ENCODE data around the gene ECT2.
"Not testable (repeated sequence)": the region's sequence is repeated elsewhere in the genome, so short reads cannot be mapped to it uniquely, and the experiment has no call there.

The ECT2 gene

DNA sequence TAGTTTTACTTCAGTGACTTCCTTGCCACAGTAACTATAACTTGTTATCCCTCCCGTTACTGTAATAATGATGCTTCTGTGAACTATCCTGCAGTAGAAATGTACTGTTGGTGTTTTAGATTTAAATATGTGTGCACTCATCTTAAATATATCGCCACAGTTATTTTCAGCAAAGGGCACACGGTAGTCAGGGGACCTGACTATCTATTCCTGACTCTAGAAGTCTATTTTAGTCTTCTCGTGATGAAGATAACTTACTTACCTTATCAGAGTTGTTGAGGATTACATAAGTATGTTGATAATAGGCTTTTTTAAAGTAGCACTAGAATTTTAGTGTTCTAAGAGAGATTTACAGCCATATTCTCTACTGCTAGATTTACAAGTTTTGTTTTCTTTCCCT is 65.3 kb downstream of the ECT2 start:
- no peak for DNase-seq

- no peak for DNase-seq
Measured at GRCh38 chr3:172816281-172816680, 65.8 kb downstream of the ECT2 start.

DNA sequence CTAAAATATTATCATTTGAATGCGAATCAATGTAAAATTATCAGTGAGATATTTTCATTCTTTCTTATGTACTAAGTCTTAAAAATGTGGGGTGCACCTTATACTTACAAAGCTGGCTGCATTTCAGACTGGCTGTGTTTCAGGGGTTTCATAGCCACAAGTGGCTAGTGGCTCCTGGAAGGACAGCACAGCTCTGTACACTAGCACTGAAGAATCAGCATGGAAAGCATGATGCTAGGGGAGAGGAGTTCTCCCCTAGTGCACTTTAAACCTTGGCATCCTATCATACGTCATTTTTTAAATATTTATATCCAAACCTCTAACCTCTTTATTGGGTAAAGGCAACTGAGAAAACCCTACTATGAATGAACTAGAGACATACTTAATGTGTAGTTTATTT is 66.4 kb downstream of the ECT2 start:
- no peak for DNase-seq

- DNase-seq = no peak
Measured at GRCh38 chr3:172820492-172820891, 70.0 kb downstream of the ECT2 start.

DNA sequence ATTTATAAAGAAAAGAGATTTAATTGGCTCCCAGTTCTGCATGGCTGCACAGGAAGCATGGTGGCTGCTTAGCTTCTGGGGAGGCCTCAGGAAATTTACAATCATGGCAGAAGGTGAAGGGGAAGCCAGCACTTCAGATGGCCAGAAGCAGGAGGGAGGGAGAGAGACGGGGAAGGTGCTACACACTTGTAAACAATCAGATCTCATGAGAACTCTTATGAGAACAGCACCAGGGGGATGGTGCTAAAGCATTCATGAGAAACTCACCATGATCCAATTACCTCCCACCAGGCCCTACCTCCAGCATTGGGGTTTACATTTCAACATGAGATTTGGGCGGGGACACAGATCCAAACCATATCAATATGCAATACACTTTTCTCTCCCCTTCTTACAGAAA is 73.7 kb downstream of the ECT2 start:
- DNase-seq = no peak

DNA sequence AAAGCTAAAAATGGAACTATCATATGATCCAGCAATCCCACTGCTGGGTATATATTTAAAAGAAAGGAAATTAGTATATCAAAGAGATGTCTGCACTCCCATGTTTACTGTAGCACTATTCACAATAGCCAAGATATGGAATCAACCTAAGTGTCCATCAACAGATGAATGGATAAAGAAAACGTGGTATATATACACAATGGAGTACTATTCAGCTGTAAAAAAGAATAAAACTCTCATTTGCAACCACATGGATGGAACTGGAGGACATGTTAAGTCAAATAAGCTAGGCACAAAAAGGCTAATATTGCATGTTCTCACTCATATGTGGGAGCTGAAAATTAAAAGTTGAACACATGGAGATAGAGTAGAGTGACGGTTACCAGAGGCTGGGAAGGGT is 76.7 kb downstream of the ECT2 start:
- not testable (repeated sequence) for DNase-seq

GRCh38 chr3:172832983-172833382 is 82.5 kb downstream of the ECT2 start:
- DNase-seq = no peak

- no peak for DNase-seq
Measured at GRCh38 chr3:172836390-172836997, 86.0 kb downstream of the ECT2 start.

DNA sequence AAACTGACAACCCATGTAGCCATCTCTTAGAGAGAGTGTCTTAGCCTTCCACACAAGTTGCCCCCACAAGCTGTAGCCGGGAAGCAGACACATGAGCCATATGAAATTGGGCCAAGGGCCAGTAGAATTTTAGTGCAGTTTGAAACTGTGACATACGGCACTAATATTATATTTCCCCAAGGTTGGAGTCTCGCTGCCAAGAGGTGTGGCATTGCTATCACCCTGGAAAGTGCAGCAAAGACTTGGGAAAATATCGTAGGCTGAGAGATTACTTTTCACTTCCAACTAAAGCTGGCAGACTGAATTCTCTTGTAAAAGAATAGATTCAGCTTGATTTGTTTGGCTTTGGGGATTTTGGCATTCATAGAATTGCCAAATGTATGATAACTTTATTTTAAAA is 89.2 kb downstream of the ECT2 start:
- no peak for DNase-seq

DNA sequence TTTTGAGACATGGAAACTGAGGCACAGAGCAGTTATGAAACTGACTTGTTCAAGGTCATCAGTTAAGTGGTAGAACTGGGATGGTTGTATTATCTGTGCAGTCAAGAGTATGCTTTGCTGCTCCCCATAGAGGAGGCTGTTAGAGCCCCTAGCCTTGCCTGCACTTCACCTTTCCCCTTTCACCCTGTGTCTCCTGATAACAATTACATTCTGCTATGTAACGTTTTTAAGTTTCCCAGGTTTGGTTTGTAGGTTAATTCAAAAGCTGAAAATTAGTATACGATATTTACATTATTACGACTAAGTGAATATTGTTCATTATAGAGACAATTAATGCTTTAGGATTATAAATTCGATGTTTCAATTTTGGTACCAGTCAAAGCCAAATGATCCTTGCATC is 89.9 kb downstream of the ECT2 start:
- DNase-seq = no peak

DNA sequence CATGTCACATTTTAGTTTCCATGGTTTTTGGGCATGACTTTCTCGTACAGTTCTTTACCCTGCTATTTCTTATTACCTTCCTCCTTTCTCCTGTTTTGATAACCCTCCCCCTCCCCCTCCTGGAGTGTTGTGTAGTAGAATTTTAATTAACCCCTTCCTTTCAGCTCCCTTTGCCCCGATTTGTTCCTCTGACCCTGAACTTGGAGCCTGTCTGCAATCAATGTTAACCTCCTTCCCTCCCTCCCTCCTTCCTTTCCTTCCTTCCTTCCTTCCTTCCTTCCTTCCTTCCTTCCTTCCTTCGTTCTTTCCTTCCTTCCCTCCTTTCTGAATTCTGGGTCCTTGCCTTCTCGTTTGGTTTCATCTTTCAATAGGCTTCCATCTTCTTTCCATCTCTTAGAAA is 90.4 kb downstream of the ECT2 start:
- no peak for DNase-seq

GRCh38 chr3:172844428-172844827 is 93.9 kb downstream of the ECT2 start:
- DNase-seq = no peak

GRCh38 chr3:172846103-172846561 is 95.6 kb downstream of the ECT2 start:
- DNase-seq = no peak

DNA sequence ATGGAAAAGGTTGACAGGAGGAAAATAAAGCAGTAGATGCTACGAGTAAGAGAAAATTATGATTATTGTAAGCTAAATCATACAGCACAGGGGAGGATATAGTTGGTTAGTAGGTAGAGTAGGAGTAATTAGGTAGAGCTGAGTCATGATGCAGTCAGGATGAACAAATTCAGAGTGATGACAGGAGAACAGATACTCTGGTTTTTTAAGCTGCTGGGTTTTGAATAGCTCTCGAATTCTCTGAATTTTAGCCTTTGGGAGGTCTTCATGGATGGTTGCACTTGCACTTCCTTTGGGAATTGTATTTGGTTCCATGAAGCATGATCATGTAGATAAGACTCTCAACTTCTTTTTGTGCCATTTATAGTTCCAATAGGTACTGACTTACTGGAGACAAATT is 96.2 kb downstream of the ECT2 start:
- no peak for DNase-seq

GRCh38 chr3:172847292-172847691 is 96.8 kb downstream of the ECT2 start:
- no peak for DNase-seq

- DNase-seq = no peak
Measured at GRCh38 chr3:172848910-172849309, 98.4 kb downstream of the ECT2 start.

DNA sequence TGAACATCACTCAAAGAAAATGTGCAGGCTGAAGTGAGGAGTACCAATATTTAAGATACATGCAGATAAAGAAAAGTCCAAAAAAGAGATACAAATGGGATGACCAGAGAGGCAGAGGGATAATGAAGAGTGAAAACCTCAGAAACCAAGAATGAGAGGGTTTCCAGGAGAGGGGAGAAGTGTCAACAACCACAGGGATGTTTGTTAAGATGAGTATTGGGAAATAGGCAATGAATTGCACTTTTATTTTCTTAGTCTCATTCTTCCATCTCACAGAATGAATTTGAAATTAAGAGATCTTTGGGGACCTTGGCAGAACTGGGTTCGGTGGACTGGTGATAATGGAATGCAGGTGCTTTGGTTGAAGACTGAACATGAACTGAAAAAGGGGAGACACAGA is 102.5 kb downstream of the ECT2 start:
- DNase-seq = no peak

DNA sequence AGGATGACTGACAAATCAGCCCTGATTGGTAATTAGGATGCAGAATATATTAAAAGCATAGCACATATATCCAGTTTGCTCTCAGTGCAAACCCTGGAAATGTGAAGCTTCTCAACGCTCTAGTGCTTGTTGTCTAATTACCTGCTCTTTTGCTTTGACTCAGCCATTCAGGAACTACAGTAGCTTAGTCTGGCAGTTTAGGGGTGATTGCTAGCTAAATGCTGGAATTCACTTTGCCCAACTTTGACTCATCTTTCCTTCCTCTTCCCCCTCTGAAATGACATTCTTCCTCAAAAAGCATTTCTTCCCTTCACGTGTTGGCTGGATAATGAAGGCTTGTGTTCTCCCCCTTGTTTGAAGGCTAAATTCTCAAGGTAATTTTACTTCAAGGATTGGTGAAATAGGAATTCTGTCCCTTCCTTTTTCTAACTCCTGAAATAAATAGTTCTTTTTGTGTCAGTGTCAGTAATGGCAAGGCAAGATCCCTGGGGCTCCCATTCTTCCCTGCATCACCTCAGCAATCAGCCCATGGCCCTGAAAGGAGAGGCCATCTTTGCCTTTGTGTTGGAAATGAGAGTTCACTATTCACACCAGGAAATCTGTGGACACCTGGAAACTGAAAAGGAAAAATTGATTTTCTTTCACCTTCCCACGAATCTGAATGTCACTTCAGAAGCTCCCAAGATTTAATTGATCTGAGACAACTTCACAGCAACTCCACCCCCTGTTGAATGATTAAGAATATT is 103.6 kb downstream of the ECT2 start:
- DNase-seq = no peak

DNA sequence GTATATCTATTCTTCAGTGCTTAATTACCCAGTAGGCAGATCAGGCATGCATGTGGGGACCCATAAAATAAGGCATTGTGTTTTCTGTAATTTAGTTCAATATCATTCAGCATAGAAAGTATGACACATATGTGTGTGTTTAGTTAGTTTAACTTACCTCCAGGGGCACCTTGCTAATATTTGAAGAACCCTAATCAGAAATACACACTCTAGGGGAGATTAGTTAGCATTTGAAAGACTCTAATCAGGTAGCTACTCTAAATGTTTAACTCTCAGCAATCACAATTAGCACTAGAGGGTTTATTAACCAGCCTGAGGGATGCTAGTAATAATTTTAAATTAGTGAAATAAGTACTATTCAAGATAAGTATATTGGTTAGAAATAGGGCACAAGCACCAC is 104.5 kb downstream of the ECT2 start:
- DNase-seq = no peak

- DNase-seq = no peak
Measured at GRCh38 chr3:172856795-172857742, 106.5 kb downstream of the ECT2 start.

DNA sequence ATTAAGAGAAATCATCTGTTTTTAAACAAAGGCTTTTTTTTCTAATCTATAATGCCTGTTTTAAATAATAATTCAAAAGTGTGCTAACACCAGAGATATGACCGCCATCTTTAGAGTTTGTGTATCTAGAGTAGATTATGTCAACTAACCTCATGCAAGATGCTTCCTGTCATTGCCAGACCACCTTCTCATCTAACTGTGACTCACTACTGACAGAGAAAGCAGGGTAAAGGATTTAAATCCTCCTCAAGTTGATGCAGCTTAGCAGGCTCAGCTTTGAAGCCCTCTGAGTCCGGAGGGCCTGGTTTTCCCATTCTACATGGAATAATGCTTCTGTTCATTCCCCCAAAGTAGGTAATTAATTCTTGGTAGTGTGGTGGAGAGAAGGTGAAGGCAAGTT is 108.5 kb downstream of the ECT2 start:
- DNase-seq = no peak

DNA sequence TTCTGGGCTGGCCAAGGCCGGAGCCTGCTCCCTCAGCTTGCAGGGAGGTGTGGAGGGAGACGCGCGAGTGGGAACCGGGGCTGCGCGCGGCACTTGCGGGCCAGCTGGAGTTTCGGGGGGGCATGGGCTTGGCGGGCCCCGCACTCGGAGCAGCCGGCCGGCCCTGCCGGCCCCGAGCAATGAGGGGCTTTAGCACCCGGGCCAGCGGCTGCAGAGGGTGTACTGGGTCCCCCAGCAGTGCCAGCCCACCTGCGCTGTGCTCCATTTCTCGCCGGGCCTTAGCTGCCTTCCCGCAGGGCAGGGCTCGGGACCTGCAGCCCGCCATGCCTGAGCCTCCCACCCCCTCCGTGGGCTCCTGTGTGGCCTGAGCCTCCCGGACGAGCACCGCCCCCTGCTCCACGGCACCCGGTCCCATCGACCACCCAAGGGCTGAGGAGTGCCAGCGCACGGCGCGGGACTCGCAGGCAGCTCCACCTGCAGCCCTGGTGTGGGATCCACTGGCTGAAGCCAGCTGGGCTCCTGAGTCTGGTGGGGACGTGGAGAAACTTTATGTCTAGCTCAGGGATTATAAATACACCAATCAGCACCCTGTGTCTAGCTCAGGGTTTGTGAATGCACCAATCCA is 116.3 kb downstream of the ECT2 start:
- DNase-seq = not testable (repeated sequence)

GRCh38 chr3:172868582-172869200 is 118.2 kb downstream of the ECT2 start:
- DNase-seq = no peak

All from activated CD8-positive, alpha-beta memory T cell treated with anti-CD3 and anti-CD28 coated beads, Interleukin-2, amount 50 U/mL, for 4 hours (primary cell).